HG03558 (cell line): Measurements from ENCODE around the gene KHDC4.

ENCODE experiments used
- ATAC-seq: cut with Tn5 transposase; IDR thresholded peaks from one replicate; pipeline ENCODE4 v1.9.1; 2021; ENCODE audit warnings: moderate number of reproducible peaks; ENCODE audit not compliant: unreplicated experiment; ENCODE audit errors: extremely low read depth

KHDC4 gene

GRCh38 chr1:155880251-155880650, 54.0 kb downstream of the KHDC4 start:
- ATAC-seq, result no peak

- no peak for ATAC-seq
Observed at GRCh38 chr1:155877945-155878344, 56.3 kb downstream of the KHDC4 start.

GRCh38 chr1:155873860-155874259, 60.4 kb downstream of the KHDC4 start:
- no peak for ATAC-seq

- no peak for ATAC-seq
Observed at GRCh38 chr1:155872527-155872926, 61.7 kb downstream of the KHDC4 start.

GRCh38 chr1:155871390-155871789, 62.8 kb downstream of the KHDC4 start:
- ATAC-seq, result no peak

GRCh38 chr1:155867766-155868165, 66.4 kb downstream of the KHDC4 start:
- ATAC-seq, result no peak

- ATAC-seq, result no peak
Observed at GRCh38 chr1:155864393-155864792, 69.8 kb downstream of the KHDC4 start.
